SK-N-MC (cell line): ENCODE results near the gene TMEM145.
A peak's percentile ranks its signal among the peaks of the same experiment; 100 is the strongest.

Source experiments
- EZH2 ChIP-seq: fragments of 200-600 bp; sonication (generic); IDR thresholded peaks from one replicate; pipeline ENCODE4 v1.6.1; 2017; ENCODE audit warnings: antibody characterized with exemption
- POLR2AphosphoS5 ChIP-seq: IDR thresholded peaks from 2 replicates; pipeline ENCODE4 v1.6.1; 2012; ENCODE audit warnings: mild to moderate bottlenecking, low read depth, low read length, borderline replicate concordance

DNA sequence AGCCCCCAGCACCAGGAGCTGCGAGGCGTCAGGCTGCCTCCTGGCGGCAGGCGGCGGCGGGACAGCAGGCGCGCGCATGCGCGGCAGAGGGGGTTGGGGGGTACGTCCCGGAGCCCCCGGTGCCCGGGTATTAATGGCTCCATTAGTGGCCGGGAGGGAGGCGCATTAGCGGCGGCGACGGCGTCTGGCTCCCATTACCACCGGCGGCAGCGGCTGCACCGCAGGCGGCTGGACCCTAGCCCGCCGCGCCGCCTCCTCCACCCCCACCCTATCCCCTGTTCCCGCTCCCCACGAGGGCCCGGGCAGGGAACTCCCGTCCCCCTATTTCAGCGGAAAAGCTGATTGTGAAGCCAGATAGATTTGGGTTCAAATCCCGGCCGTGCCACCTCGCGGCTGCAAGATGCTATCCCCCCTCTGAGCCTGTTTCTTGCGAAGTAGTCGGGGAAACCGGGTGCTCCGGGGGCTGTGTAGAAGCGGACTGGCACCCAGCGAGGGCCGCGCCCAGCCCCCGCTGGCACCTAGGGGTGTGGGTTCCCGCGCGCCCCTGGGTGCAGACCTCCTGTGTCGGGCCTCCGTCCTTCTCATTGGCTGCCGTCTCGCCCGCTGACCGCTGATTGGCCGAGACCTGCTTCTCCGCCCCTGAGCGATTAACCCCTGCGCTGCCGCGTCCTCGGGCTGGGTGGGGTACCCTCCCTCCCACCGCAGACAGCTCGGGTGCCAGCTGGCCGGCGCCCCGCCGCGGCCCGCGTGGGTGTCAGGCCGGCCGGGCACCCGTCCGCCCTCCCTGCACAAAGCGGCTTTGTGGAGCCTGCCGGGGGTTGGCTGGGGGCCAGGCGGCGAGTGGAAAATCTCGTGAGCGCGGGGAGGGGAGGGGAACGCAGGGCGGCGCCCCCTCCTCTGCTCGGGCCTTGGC lies 33.0 kb upstream of the TMEM145 start:
- TF ChIP-seq POLR2AphosphoS5 = peak; percentile 77
- TF ChIP-seq EZH2 = no peak
